Effector memory CD8-positive, alpha-beta T cell (primary cell): ENCODE measurements around the gene BMP6.

Experiments
- ATAC-seq: fragments of 150-1000 bp; cut with Tn5 transposase; replicated peaks from 2 replicates; pipeline ENCODE4 v1.10.0; 2021; ENCODE audit warnings: mild to moderate bottlenecking, moderate library complexity
- DNase-seq, 3 experiments: peaks; one replicate each; pipeline ENCODE4 v3.0.0; 2021
- H3K27ac Mint-ChIP-seq, 2 donors: one replicate each; pipeline ENCODE4 v1.8.0; 2022; ENCODE audit warnings: mild to moderate bottlenecking in 2 of 2, mixed read lengths in 2 of 2, moderate library complexity in 2 of 2
- H3K27me3 Mint-ChIP-seq, 2 donors: one replicate each; pipeline ENCODE4 v1.8.0; 2022; ENCODE audit warnings: mixed read lengths in 2 of 2
- H3K36me3 Mint-ChIP-seq: one replicate; pipeline ENCODE4 v1.8.0; 2022; ENCODE audit warnings: mild to moderate bottlenecking, moderate library complexity, mixed read lengths; ENCODE audit not compliant: insufficient read depth
- H3K4me1 Mint-ChIP-seq, 2 donors: one replicate each; pipeline ENCODE4 v1.8.0; 2022; ENCODE audit warnings: low read depth in 2 of 2, mixed read lengths in 2 of 2
- H3K4me3 Mint-ChIP-seq, 2 donors: one replicate each; pipeline ENCODE4 v1.8.0; 2022; ENCODE audit warnings: mild to moderate bottlenecking in 2 of 2, mixed read lengths in 2 of 2, moderate library complexity in 2 of 2
- H3K9me3 Mint-ChIP-seq, 2 donors: one replicate each; pipeline ENCODE4 v1.8.0; 2022; ENCODE audit warnings: mixed read lengths in 2 of 2

Gene BMP6

GRCh38 chr6:7697432-7697819 lies 28.5 kb upstream of the BMP6 start:
- no peak overlapping the region for H3K4me3 Mint-ChIP-seq
- peaks cover 21 to 48% of the 10 kb centered on the region in 2 donors for H3K27me3 Mint-ChIP-seq
- H3K4me1 Mint-ChIP-seq, result no peaks in the 10 kb centered on the region
- H3K36me3 Mint-ChIP-seq, result no peaks in the 10 kb centered on the region
- no peak for ATAC-seq
- H3K27ac Mint-ChIP-seq, result no peak overlapping the region
- H3K9me3 Mint-ChIP-seq, result no peaks in the 10 kb centered on the region
- DNase-seq, result no peak

- Mint-ChIP-seq H3K9me3 (no peaks in the 10 kb centered on the region), H3K36me3 (no peaks in the 10 kb centered on the region), H3K4me3 (no peak overlapping the region), H3K27me3 (peaks cover 19 to 43% of the 10 kb centered on the region in 2 donors), H3K4me1 (no peaks in the 10 kb centered on the region), H3K27ac (no peak overlapping the region)
- DNase-seq, result no peak
- ATAC-seq, result no peak
Measured at GRCh38 chr6:7697820-7698623, 27.9 kb upstream of the BMP6 start.

- no peak overlapping the region for H3K4me3 Mint-ChIP-seq
- no peak for ATAC-seq
Measured at GRCh38 chr6:7701212-7701834, 24.6 kb upstream of the BMP6 start.

GRCh38 chr6:7703148-7703680 lies 22.7 kb upstream of the BMP6 start:
- Mint-ChIP-seq H3K36me3 (no peaks in the 10 kb centered on the region), H3K9me3 (no peaks in the 10 kb centered on the region), H3K27ac (no peak overlapping the region), H3K27me3 (peaks cover 8 to 20% of the 10 kb centered on the region in 2 donors), H3K4me1 (no peaks in the 10 kb centered on the region), H3K4me3 (no peak overlapping the region)
- ATAC-seq (no peak), DNase-seq (no peak)

More at GRCh38 chr6:7701212-7701834, 24.6 kb upstream of the BMP6 start:
- no peak overlapping the region for H3K27ac Mint-ChIP-seq
- H3K4me1 Mint-ChIP-seq, result no peaks in the 10 kb centered on the region
- H3K27me3 Mint-ChIP-seq, result peaks cover 27 to 38% of the 10 kb centered on the region in 2 donors
- no peaks in the 10 kb centered on the region for H3K9me3 Mint-ChIP-seq
- no peak for DNase-seq
- H3K36me3 Mint-ChIP-seq, result no peaks in the 10 kb centered on the region

GRCh38 chr6:7705483-7705882 lies 20.4 kb upstream of the BMP6 start:
- Mint-ChIP-seq H3K27me3 (peaks cover 8 to 10% of the 10 kb centered on the region in 2 donors), H3K4me1 (no peaks in the 10 kb centered on the region), H3K9me3 (no peaks in the 10 kb centered on the region), H3K27ac (no peak overlapping the region), H3K4me3 (no peak overlapping the region), H3K36me3 (no peaks in the 10 kb centered on the region)
- ATAC-seq, result no peak
- no peak for DNase-seq

- Mint-ChIP-seq H3K4me3 (no peak overlapping the region), H3K27ac (no peak overlapping the region)
Measured at GRCh38 chr6:7706269-7706668, 19.6 kb upstream of the BMP6 start.

GRCh38 chr6:7707787-7708186 lies 18.1 kb upstream of the BMP6 start:
- Mint-ChIP-seq H3K27me3 (peaks cover 18 to 25% of the 10 kb centered on the region in 2 donors), H3K27ac (no peak overlapping the region), H3K4me3 (no peak overlapping the region), H3K9me3 (no peaks in the 10 kb centered on the region), H3K36me3 (no peaks in the 10 kb centered on the region), H3K4me1 (no peaks in the 10 kb centered on the region)
- ATAC-seq (no peak), DNase-seq (no peak)

More at GRCh38 chr6:7706269-7706668, 19.6 kb upstream of the BMP6 start:
- peaks cover 10% of the 10 kb centered on the region in 2 donors for H3K27me3 Mint-ChIP-seq
- DNase-seq (no peak), ATAC-seq (no peak)
- H3K4me1 Mint-ChIP-seq, result no peaks in the 10 kb centered on the region
- no peaks in the 10 kb centered on the region for H3K36me3 Mint-ChIP-seq
- no peaks in the 10 kb centered on the region for H3K9me3 Mint-ChIP-seq

GRCh38 chr6:7719364-7719850 lies 6.5 kb upstream of the BMP6 start:
- no peaks in the 10 kb centered on the region for H3K36me3 Mint-ChIP-seq
- no peak overlapping the region for H3K4me3 Mint-ChIP-seq
- H3K4me1 Mint-ChIP-seq, result no peaks in the 10 kb centered on the region
- peaks cover 3 to 7% of the 10 kb centered on the region in 2 donors for H3K9me3 Mint-ChIP-seq
- DNase-seq (no peak), ATAC-seq (no peak)
- no peak overlapping the region for H3K27ac Mint-ChIP-seq
- peaks cover 55 to 62% of the 10 kb centered on the region in 2 donors for H3K27me3 Mint-ChIP-seq

- H3K36me3 Mint-ChIP-seq, result no peaks in the 10 kb centered on the region
- H3K9me3 Mint-ChIP-seq, result peaks cover 3 to 7% of the 10 kb centered on the region in 2 donors
- H3K27me3 Mint-ChIP-seq, result peaks cover 54 to 62% of the 10 kb centered on the region in 2 donors
- no peak overlapping the region for H3K4me3 Mint-ChIP-seq
- ATAC-seq, result no peak
- DNase-seq, result no peak
- no peak overlapping the region for H3K27ac Mint-ChIP-seq
- peaks cover 0 to under 1% of the 10 kb centered on the region in 2 donors for H3K4me1 Mint-ChIP-seq
Measured at GRCh38 chr6:7720346-7720745, 5.6 kb upstream of the BMP6 start.

- Mint-ChIP-seq H3K4me1 (peaks cover 0 to 5% of the 10 kb centered on the region in 2 donors), H3K9me3 (peaks cover 0 to 2% of the 10 kb centered on the region in 2 donors), H3K4me3 (no peak overlapping the region), H3K27ac (no peak overlapping the region), H3K36me3 (no peaks in the 10 kb centered on the region), H3K27me3 (peaks cover 58 to 65% of the 10 kb centered on the region in 2 donors)
- DNase-seq (no peak), ATAC-seq (no peak)
Measured at GRCh38 chr6:7721649-7722048, 4.2 kb upstream of the BMP6 start.

- ATAC-seq (peak; percentile 33), DNase-seq (peak; percentile 27 to 41 (median 33))
- H3K9me3 Mint-ChIP-seq, result no peaks in the 10 kb centered on the region
- no peak overlapping the region for H3K27ac Mint-ChIP-seq
- H3K27me3 Mint-ChIP-seq, result peaks cover 62% of the 10 kb centered on the region in 2 donors
- H3K4me1 Mint-ChIP-seq, result peaks cover 0 to 10% of the 10 kb centered on the region in 2 donors
- no peak overlapping the region for H3K4me3 Mint-ChIP-seq
- no peaks in the 10 kb centered on the region for H3K36me3 Mint-ChIP-seq
Measured at GRCh38 chr6:7723041-7723447, 2.9 kb upstream of the BMP6 start.

GRCh38 chr6:7723554-7723953 lies 2.3 kb upstream of the BMP6 start:
- Mint-ChIP-seq H3K27ac (no peak overlapping the region), H3K4me1 (peaks cover 2 to 10% of the 10 kb centered on the region in 2 donors), H3K9me3 (no peaks in the 10 kb centered on the region), H3K4me3 (no peak overlapping the region), H3K36me3 (no peaks in the 10 kb centered on the region), H3K27me3 (peaks cover 65 to 67% of the 10 kb centered on the region in 2 donors)
- DNase-seq (no peak), ATAC-seq (no peak)

GRCh38 chr6:7725412-7725811 lies 487 bp upstream of the BMP6 start:
- Mint-ChIP-seq H3K36me3 (no peaks in the 10 kb centered on the region), H3K27me3 (peaks cover 71 to 73% of the 10 kb centered on the region in 2 donors), H3K27ac (no peak overlapping the region), H3K4me3 (peak overlapping the region; percentile 73 to 78), H3K9me3 (no peaks in the 10 kb centered on the region), H3K4me1 (peaks cover 3 to 14% of the 10 kb centered on the region in 2 donors)
- ATAC-seq (no peak), DNase-seq (no peak)
